B cell (primary cell): Measurements from ENCODE around the gene XPNPEP3.

Experiments
- CTCF ChIP-seq: fragments of 200-600 bp; IDR thresholded peaks from one replicate; pipeline ENCODE4 v1.8.0; 2022; ENCODE audit warnings: antibody characterized with exemption, mild to moderate bottlenecking
- EZH2 ChIP-seq: IDR thresholded peaks from 2 replicates; pipeline ENCODE4 v1.6.1; 2012; ENCODE audit warnings: borderline replicate concordance, low read depth, mild to moderate bottlenecking, moderate library complexity, low read length; ENCODE audit not compliant: insufficient read depth, poor library complexity, severe bottlenecking

- TF ChIP-seq CTCF, result no peak
- TF ChIP-seq EZH2, result no peak
Measured at GRCh38 chr22:40875111-40875510, 18.2 kb downstream of the XPNPEP3 start.
